Stimulated activated CD4-positive, alpha-beta T cell treated with anti-CD3 and anti-CD28 coated beads, Interleukin-2, amount 100 ng/mL, for 24 hours (primary cell): Measurements from ENCODE around the gene PDGFRB.

ENCODE experiments used
- DNase-seq, 2 donors: peaks; one replicate each; pipeline ENCODE4 v3.0.0-alpha.2; 2020

The PDGFRB gene

GRCh38 chr5:150080696-150081435 lies 74.8 kb downstream of the PDGFRB start:
- no peak for DNase-seq

GRCh38 chr5:150079909-150080461 lies 75.7 kb downstream of the PDGFRB start:
- DNase-seq = no peak

GRCh38 chr5:150078802-150079689 lies 76.6 kb downstream of the PDGFRB start:
- no peak for DNase-seq

- DNase-seq = no peak
Measured at GRCh38 chr5:150077996-150078801, 77.4 kb downstream of the PDGFRB start.

GRCh38 chr5:150077060-150077459 lies 78.6 kb downstream of the PDGFRB start:
- DNase-seq = no peak

- no peak for DNase-seq
Measured at GRCh38 chr5:150075806-150076205, 79.8 kb downstream of the PDGFRB start.

GRCh38 chr5:150075233-150075632 lies 80.4 kb downstream of the PDGFRB start:
- no peak for DNase-seq

GRCh38 chr5:150073677-150074076 lies 82.0 kb downstream of the PDGFRB start:
- no peak for DNase-seq

GRCh38 chr5:150073086-150073625 lies 82.5 kb downstream of the PDGFRB start:
- no peak for DNase-seq

- no peak for DNase-seq
Measured at GRCh38 chr5:150070821-150071220, 84.8 kb downstream of the PDGFRB start.

- DNase-seq = no peak
Measured at GRCh38 chr5:150069672-150070627, 85.7 kb downstream of the PDGFRB start.

- DNase-seq = no peak
Measured at GRCh38 chr5:150068961-150069645, 86.5 kb downstream of the PDGFRB start.

GRCh38 chr5:150068472-150068871 lies 87.2 kb downstream of the PDGFRB start:
- DNase-seq = no peak

GRCh38 chr5:150068071-150068470 lies 87.6 kb downstream of the PDGFRB start:
- DNase-seq = no peak

- no peak for DNase-seq
Measured at GRCh38 chr5:150067405-150067960, 88.2 kb downstream of the PDGFRB start.

- DNase-seq = no peak
Measured at GRCh38 chr5:150066901-150067396, 88.7 kb downstream of the PDGFRB start.

- no peak for DNase-seq
Measured at GRCh38 chr5:150066436-150066835, 89.2 kb downstream of the PDGFRB start.

- no peak for DNase-seq
Measured at GRCh38 chr5:150065886-150066285, 89.8 kb downstream of the PDGFRB start.

GRCh38 chr5:150065346-150065745 lies 90.3 kb downstream of the PDGFRB start:
- no peak for DNase-seq

- no peak for DNase-seq
Measured at GRCh38 chr5:150064681-150065220, 90.9 kb downstream of the PDGFRB start.
